ENCODE data around the gene COLGALT1. TPM values are rescaled to one million over a fixed set of nuclear protein-coding genes. Genes with fewer than 3 reads are reported as not detected.
"Not testable (repeated sequence)": the region's sequence is repeated elsewhere in the genome, so short reads cannot be mapped to it uniquely, and the experiment has no call there.

COLGALT1 gene
- 10 to 100 TPM; 28.3 to 30.8 TPM for total RNA-seq

GRCh38 chr19:17555480-17555928, at the start of gene COLGALT1:
Gene COLGALT1, plus strand, starts transcription at chr19:17555649. Its CDS starts 65 bp downstream, at chr19:17555714.
- H3K36me3 ChIP-seq: peaks cover 12% of the 10 kb centered on the region
- peaks cover 0 to 48% of the 10 kb centered on the region in 2 donors for H3K4me1 ChIP-seq
- DNase-seq (ENCODE audit: low spot score): peak; percentile 99
- no peaks in the 10 kb centered on the region for H3K9me3 ChIP-seq
- peak within 1 kb of the TSS; percentile 57 to 81 for H3K4me3 ChIP-seq
- no peaks in the 10 kb centered on the region for H3K27me3 ChIP-seq
- peak within 1 kb of the TSS; percentile 73 to 84 for H3K27ac ChIP-seq
- no peak for TF ChIP-seq CTCF (IDR thresholded peaks at IDR 0.05)

DNA sequence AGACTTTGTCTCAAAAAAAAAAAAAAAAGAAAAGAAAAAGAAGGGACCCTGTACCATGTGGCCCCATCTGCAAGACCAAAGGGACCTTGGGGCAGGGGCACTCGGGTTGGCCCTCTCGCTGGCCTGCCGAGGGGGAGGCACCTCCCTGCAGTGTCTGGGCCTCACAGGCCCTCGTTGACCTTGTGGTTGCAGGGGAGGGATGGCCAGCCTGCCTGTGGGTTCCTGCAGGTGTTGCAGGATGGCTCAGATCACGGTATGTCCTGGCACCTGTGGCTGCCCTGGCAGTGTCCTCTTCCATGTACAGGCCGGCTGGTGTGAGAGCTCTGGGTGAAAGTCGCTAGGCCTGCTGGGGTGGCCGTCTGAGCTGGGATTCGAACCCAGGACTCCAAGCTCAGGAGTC, 48.7 kb upstream of the COLGALT1 start:
- H3K27me3 ChIP-seq: no peaks in the 10 kb centered on the region
- no peak overlapping the region for H3K4me3 ChIP-seq
- peaks cover 12% of the 10 kb centered on the region for H3K36me3 ChIP-seq
- H3K4me1 ChIP-seq: peaks cover 0 to 25% of the 10 kb centered on the region in 2 donors
- H3K9me3 ChIP-seq: no peaks in the 10 kb centered on the region
- DNase-seq (ENCODE audit: low spot score): no peak
- no peak for TF ChIP-seq CTCF (IDR thresholded peaks at IDR 0.05)
- H3K27ac ChIP-seq: no peak overlapping the region

DNA sequence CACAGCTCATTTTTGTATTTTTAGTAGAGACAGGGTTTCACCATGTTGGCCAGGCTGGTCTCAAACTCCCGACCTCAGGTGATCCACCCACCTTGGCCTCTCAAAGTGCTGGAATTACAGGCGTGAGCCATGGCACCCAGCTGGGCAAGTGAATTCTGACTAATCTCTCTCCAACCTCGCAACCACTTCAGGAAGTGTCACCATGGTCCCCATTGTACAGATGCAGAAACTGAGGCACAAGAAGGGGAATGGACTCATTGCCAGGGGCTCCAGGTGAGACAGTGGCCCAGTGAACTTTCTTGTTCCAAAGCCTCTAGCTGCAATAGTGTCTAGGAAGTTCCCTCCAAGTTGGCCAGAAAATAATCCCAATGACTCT, 46.9 kb upstream of the COLGALT1 start:
- H3K9me3 ChIP-seq; H3K27me3 ChIP-seq; DNase-seq (ENCODE audit: low spot score); H3K4me3 ChIP-seq: not testable (repeated sequence)
- Histone ChIP-seq H3K4me1 (peaks cover 0 to 35% of the 10 kb centered on the region in 2 donors), H3K27ac (peak overlapping the region; percentile 8 to 34), H3K36me3 (peaks cover 12% of the 10 kb centered on the region)

- Histone ChIP-seq H3K4me1 (peaks cover 0 to 35% of the 10 kb centered on the region in 2 donors), H3K36me3 (peaks cover 8% of the 10 kb centered on the region), H3K27me3 (no peaks in the 10 kb centered on the region), H3K4me3 (peak overlapping the region; percentile 98 to 99), H3K9me3 (no peaks in the 10 kb centered on the region), H3K27ac (peak overlapping the region; percentile 99 to 100)
- DNase-seq (ENCODE audit: low spot score): no peak
- TF ChIP-seq CTCF (IDR thresholded peaks at IDR 0.05): no peak
These were observed 45.0 kb upstream of the COLGALT1 start for GRCh38 chr19:17510220-17510993.

DNA sequence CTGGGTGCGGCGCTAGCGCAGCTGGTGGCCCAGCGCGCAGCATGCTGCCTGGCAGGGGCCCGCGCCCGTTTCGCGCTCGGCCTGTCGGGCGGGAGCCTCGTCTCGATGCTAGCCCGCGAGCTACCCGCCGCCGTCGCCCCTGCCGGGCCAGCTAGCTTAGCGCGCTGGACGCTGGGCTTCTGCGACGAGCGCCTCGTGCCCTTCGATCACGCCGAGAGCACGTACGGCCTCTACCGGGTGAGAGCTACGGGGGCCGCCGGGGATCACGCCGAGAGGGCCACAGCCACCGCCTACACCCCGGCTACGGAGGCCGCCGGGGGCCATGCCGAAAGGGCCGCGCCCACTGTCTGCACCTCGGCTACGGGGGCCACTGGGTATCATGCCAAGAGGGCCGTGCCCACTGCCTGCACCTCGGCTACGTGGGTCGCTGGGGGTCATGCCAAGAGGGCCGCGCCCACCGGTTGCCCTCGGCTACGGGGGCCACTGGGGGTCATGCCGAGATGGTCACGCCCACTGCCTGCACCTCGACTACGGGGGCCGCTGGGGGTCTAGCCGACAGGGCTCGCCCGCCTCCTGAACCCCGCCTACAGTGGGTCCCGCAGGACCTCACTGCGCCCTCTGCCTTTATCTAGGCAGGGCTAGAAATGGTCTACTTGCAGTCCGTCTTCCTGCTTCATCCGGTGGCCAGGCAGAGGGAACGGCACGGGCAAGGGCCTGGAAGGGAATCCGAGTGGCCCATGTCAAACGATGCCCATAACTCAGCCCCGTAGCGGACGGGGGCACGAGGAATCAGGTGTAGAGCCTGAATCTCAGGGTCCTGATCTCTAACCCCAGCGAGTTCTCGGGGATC, 43.5 kb upstream of the COLGALT1 start:
- peaks cover 0 to 29% of the 10 kb centered on the region in 2 donors for H3K4me1 ChIP-seq
- H3K9me3 ChIP-seq: no peaks in the 10 kb centered on the region
- H3K36me3 ChIP-seq: peaks cover 8% of the 10 kb centered on the region
- H3K4me3 ChIP-seq: peak overlapping the region; percentile 98 to 99
- no peaks in the 10 kb centered on the region for H3K27me3 ChIP-seq
- H3K27ac ChIP-seq: peak overlapping the region; percentile 99 to 100
- peak; percentile 83 for DNase-seq (ENCODE audit: low spot score)
- TF ChIP-seq CTCF (IDR thresholded peaks at IDR 0.05): peak in 1 of 2 donors; percentile 61

DNA sequence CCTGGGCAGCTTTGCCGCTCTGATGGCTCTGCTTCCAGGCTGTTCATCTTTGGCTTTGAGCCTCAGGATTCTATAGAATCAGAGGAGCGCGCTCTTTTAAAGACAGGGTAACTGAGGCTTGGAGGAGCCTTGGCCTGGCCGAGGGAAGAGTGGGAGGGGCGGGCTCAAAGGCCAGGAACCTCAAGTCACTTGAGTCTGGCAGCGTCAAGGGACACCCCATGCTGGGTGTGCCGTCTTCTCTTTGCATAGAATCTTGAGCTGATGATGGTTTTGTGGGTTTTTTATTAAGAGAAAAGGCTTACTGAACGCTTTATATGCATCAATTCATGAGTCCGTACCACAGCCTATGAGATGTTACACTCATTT, 42.9 kb upstream of the COLGALT1 start:
- Histone ChIP-seq H3K9me3 (peaks cover 0 to 5% of the 10 kb centered on the region in 2 donors), H3K27ac (peak overlapping the region; percentile 99 to 100), H3K27me3 (no peaks in the 10 kb centered on the region), H3K36me3 (peaks cover 14% of the 10 kb centered on the region), H3K4me3 (peak overlapping the region; percentile 98 to 99), H3K4me1 (peaks cover 0 to 29% of the 10 kb centered on the region in 2 donors)
- no peak for TF ChIP-seq CTCF (IDR thresholded peaks at IDR 0.05)
- no peak for DNase-seq (ENCODE audit: low spot score)
